GM13977 (cell line): Measurements from ENCODE around the gene SLC5A2.

Experiments used
- DNase-seq: peaks from one replicate; pipeline ENCODE4 v3.0.0; 2012; ENCODE audit warnings: low spot score
- in situ Hi-C: fragments of 300-500 bp; cut with MboI; formaldehyde crosslinking; loops from one replicate; pipeline ENCODE4 v1.12.0; 2022; ENCODE audit warnings: low sequenced_read_pairs, low pct_unique_long_range_greater_than_20kb, mixed read lengths, inconsistent platforms; ENCODE audit not compliant: unreplicated experiment
- TF ChIP-seq, protein P1 (sequence below): IDR thresholded peaks from 2 replicates; pipeline ENCODE4 v1.5.1; 2012; ENCODE audit warnings: mild to moderate bottlenecking, control low read depth; ENCODE audit not compliant: insufficient read depth; ENCODE audit errors: extremely low read depth, missing control alignments

The SLC5A2 gene

DNA sequence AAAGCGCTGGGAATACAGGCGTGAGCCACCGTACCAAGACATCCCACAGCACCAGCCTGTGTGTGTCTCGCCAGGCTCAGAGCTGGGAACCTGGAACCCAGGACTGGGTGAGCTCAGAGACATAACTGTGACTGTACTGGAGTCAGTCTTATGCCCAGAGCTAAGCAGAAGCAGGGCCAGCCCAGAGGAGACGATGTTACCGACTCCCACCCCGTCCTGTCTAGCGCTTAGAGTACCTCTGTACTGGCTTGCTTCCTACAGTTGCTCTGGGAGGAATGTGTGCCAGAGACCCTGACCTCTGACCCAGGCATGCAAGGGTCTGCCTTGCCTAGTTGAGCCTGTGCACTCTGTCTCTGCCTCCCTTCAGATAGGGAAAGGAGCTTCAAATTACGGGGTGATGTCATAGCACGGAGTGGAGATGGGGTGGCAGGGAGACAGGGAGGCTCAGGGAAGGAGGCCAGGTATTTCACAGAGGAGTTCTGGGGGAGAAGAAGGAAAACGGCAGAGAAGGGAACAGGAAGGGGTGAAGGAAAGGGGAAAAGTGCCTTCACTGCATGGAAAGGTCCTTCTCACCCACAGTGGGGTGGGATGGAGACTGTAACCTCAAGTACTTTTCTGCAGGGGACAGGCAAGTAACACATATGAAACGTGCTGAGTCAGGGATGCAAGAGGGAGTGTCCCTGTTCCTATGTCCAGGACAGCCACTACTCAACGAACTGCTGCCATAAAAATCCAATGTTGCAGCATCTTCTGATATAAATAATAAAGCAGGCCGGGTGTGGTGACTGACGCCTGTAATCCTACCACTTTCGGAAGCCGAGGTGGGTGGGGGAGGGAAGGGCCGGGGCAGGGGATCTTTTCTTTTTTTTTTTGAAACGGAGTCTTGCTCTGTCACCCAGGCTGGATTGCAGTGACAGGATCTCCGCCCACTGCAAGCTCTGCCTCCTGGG lies 29.4 kb upstream of the SLC5A2 start:
- no peak for DNase-seq
- TF ChIP-seq, protein P1, sequence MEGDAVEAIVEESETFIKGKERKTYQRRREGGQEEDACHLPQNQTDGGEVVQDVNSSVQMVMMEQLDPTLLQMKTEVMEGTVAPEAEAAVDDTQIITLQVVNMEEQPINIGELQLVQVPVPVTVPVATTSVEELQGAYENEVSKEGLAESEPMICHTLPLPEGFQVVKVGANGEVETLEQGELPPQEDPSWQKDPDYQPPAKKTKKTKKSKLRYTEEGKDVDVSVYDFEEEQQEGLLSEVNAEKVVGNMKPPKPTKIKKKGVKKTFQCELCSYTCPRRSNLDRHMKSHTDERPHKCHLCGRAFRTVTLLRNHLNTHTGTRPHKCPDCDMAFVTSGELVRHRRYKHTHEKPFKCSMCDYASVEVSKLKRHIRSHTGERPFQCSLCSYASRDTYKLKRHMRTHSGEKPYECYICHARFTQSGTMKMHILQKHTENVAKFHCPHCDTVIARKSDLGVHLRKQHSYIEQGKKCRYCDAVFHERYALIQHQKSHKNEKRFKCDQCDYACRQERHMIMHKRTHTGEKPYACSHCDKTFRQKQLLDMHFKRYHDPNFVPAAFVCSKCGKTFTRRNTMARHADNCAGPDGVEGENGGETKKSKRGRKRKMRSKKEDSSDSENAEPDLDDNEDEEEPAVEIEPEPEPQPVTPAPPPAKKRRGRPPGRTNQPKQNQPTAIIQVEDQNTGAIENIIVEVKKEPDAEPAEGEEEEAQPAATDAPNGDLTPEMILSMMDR, result no peak
- in situ Hi-C loops, result loop anchor here (25.0 kb wide), 1 partner anchor 409 kb away; the partner anchor contains the start of gene ZNF267

DNA sequence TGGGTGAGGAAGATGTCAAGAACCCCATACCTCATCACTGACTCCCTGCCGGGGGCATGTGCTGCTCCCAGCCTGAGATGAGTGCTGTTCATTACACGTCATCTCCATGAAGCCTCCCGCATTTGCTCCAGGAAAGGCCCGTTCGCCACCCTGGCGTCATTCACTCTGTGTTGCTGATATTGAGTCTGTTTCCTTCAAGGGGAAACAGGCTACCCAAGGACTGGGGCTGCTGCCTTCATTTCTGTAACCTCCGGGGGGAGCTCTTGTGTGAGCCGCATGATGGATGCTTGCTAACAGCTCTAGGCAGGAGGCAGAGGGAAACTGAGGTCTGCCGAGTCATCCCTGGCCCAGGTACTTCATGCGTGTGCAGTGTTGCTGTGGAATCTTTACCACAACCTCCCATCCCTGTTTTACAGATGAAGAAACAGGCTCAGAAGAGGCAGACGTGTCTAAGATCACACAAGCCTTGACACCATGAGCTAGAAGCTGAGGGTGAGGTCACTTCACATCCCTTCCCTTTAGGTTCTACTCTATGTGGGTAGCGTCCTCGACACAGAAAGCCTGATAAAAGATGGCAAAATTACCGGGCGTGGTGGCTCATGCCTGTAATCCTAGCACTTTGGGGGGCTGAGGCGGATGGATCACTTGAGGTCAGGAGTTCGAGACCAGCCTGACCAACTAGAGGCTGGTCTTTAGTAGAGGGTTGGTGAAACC lies 27.2 kb upstream of the SLC5A2 start:
- TF ChIP-seq, protein P1, result peak; percentile 52
- in situ Hi-C loops, result loop anchor here (25.0 kb wide), 1 partner anchor 407 kb away; the partner anchor contains the start of gene ZNF267
- DNase-seq, result no peak

DNA sequence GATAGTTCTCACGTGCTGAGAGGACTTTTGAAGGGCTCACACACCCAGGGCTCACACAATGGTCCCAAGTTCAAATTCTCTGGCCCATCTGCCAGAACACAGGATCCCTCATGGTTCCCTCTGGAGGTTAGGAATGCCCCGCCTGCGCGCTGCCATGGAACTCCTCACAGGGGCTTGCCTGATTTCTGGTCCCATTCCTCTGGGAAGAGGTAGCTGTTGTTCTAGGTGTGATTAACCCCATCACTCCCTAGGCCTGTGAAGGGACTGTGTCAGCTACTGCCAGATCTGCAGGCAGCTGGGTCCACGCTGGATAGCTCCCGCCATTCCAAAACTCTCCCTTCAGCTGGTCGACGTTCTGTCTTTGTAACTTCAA lies 25.9 kb upstream of the SLC5A2 start:
- in situ Hi-C loops, result loop anchor here (25.0 kb wide), 1 partner anchor 405 kb away; the partner anchor contains the start of gene ZNF267
- TF ChIP-seq, protein P1, result no peak
- no peak for DNase-seq

DNA sequence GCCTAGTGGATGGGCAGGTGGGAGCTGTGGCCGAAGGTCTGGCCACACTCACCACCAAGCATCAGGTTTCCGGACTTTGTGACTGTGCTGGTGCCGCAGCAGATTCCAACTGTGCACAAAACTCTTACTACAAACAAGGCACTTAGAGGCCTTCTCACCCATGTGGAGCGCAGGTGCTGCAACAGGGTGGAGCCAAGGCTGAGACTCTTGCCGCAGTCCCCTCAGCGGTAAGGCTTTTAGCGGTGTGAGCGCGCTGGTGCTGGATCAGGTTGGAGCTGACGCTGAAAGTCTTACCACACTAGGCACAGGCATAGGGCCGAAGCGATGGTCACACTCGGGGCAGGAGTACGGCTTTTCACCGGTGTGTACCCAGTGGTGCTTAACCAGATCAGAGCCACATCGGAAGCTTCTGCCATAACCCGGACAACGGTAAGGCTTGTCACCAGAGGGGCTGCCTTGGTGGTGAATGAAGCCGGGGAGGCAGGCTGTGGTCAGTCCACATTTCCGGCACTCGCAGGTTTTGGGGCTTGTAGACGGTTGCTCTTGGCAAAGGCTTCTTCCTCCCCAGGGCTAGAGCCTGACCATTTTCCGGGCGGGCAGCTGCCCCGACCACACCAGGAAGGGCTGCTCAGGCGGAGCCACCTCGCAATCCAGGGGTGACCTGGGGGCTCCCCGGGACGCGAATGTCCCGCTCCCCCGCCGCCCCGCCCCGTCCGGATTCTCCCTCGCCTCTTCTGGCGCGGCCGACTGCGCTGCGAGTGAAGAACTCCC lies 24.7 kb upstream of the SLC5A2 start:
- DNase-seq, result peak; percentile 71
- in situ Hi-C loops, result loop anchor here (25.0 kb wide), 1 partner anchor 404 kb away; the partner anchor contains the start of gene ZNF267
- TF ChIP-seq, protein P1, result peak; percentile 38

DNA sequence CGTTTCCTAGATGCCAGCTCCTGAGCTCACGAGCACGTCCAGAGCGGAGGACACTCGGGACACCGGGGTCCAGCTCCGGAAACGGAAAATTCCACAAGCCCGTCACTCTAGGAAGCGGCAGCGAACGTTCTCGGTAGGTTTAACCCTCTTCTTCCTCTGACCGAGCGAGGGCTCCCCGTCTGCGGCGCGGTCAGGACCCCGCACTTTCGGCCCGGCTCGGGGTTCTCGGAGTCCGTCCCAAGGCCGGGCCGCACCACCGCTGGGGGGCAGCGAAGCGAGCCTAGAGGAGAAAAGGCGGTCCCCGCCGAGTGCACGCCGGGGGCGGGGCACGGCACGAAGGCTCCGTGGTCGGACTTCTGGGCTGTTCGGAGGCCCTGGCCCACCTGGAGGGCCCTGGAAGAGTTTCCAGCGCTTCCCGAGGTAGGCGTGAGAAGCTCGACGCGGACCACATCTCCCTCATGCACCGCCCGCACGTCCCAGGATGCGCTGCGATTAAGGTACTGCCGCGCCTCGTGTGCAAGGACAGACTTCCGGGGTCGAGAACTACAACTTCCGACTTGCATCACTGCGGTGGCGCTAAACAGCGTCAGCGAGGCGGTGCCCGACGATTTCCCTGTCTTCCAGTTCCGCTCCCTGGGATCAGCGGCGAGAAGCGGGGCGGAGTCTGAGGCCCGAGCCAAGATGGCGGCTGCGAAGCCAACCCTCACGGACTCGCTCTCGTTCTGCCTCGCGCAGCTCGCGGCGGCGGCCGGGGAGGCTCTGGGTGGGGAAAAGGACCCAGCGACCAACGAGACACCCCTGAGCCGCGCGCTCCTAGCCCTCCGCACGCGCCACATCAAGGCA lies 23.9 kb upstream of the SLC5A2 start, which contains the start of gene ARMC5:
ARMC5 (plus strand) TSS at position 658 of the 843 bp plus-strand sequence; CDS start at position 682, 24 bp downstream.
- TF ChIP-seq, protein P1, result peak; percentile 81
- DNase-seq, result peak; percentile 93
- in situ Hi-C loops, result loop anchor here (25.0 kb wide), 1 partner anchor 403 kb away; the partner anchor contains the start of gene ZNF267
